ENCODE results near the gene TMEM14B. TPM values are rescaled to one million over a fixed set of nuclear protein-coding genes. Genes with fewer than 3 reads are reported as not detected.
"Not testable (repeated sequence)": the region's sequence is repeated elsewhere in the genome, so short reads cannot be mapped to it uniquely, and the experiment has no call there.

Gene TMEM14B
- total RNA-seq, 1 donor from 2014 or later, result 59.1 TPM

DNA sequence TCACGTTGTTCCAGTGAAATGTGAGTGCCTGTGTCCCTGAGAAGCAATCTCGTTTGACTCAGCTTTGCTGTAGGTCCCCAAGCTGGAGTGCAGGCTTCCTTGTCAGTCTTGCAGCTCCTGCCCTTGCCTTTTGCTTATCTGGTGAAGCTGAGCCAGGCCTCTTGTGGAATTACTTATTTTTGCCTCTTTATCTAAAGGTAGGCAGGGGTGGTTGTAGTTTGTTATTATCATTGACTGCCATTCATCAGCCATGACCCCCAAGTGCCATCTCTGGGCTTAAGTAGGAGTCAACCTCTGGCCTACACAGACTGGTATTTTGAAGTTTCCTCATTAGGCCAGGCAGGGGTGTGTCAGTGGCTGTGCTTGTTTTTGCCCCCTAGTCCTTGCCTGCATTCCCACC lies 2.1 kb downstream of the TMEM14B start:
- Histone ChIP-seq H3K27me3 (no peaks in the 10 kb centered on the region), H3K9me3 (no peaks in the 10 kb centered on the region), H3K27ac (no peak overlapping the region), H3K36me3 (peaks cover 25 to 40% of the 10 kb centered on the region in 2 donors), H3K4me1 (peaks cover 14 to 20% of the 10 kb centered on the region in 2 donors), H3K4me3 (peak overlapping the region in 1 of 2 donors; percentile 88)
- intact Hi-C loops (cut with DNase I), result loop anchor here (10.0 kb wide), 1 partner anchor 345 kb away; no protein-coding TSS in a partner anchor
- TF ChIP-seq, protein P1, sequence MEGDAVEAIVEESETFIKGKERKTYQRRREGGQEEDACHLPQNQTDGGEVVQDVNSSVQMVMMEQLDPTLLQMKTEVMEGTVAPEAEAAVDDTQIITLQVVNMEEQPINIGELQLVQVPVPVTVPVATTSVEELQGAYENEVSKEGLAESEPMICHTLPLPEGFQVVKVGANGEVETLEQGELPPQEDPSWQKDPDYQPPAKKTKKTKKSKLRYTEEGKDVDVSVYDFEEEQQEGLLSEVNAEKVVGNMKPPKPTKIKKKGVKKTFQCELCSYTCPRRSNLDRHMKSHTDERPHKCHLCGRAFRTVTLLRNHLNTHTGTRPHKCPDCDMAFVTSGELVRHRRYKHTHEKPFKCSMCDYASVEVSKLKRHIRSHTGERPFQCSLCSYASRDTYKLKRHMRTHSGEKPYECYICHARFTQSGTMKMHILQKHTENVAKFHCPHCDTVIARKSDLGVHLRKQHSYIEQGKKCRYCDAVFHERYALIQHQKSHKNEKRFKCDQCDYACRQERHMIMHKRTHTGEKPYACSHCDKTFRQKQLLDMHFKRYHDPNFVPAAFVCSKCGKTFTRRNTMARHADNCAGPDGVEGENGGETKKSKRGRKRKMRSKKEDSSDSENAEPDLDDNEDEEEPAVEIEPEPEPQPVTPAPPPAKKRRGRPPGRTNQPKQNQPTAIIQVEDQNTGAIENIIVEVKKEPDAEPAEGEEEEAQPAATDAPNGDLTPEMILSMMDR (IDR thresholded peaks at IDR 0.05), result no peak
- no peak for DNase-seq (ENCODE audit: low spot score in 2 of 2)

DNA sequence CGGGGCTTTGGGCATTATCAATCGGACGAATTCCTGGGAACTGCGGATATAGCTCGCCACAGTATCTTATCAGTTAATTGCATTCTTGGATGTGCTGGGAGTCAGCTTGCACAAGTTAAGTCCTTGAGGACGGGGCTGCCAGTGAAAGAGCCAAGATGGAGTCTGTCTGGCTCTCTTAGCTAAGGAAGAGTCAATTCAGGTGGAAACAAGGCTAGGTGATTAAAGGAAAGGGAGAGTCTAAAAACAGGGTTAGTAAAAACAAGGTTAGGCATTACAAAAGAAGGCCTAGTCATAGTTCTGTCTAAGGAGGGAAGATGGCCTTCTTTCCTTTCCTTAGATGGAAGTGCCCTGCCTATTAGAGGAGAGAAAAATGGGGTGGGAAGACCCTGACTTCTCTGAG lies 3.0 kb downstream of the TMEM14B start:
- intact Hi-C loops (cut with DNase I); DNase-seq (ENCODE audit: low spot score in 2 of 2): not testable (repeated sequence)

DNA sequence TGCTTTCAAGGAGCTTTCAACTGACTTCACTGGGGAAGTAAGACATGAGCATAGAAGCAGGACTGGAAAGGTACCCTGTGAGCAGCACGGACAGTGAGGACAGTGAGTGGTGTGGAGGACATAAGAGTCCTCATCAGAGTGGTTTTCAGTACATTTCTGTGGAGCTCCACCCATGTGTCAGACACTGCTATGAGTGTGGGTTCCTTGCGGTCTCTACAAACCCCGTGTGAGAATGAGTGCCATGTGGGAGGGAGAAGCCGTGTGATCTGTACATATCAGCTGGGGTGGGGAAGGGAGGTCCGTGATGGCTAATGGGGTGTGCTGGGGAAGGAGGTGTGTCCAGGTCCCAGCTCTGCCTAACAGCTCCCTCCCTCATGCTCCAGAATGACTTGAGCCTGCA lies 4.2 kb downstream of the TMEM14B start:
- H3K9me3 ChIP-seq; intact Hi-C loops (cut with DNase I); DNase-seq (ENCODE audit: low spot score in 2 of 2); H3K27me3 ChIP-seq; H3K27ac ChIP-seq; H3K4me3 ChIP-seq: not testable (repeated sequence)
- H3K36me3 ChIP-seq, result peaks cover 35 to 58% of the 10 kb centered on the region in 2 donors
- peaks cover 14 to 20% of the 10 kb centered on the region in 2 donors for H3K4me1 ChIP-seq

More for the DNA sequence above, 3.0 kb downstream of the TMEM14B start:
- not testable (repeated sequence) for H3K9me3 ChIP-seq, H3K4me3 ChIP-seq, H3K27me3 ChIP-seq, H3K27ac ChIP-seq
- peaks cover 33 to 47% of the 10 kb centered on the region in 2 donors for H3K36me3 ChIP-seq
- H3K4me1 ChIP-seq, result peaks cover 14 to 20% of the 10 kb centered on the region in 2 donors

- intact Hi-C loops (cut with DNase I), result no loop called here
- Histone ChIP-seq H3K27me3 (no peaks in the 10 kb centered on the region), H3K27ac (no peak overlapping the region), H3K36me3 (peaks cover 31 to 60% of the 10 kb centered on the region in 2 donors), H3K4me3 (no peak overlapping the region), H3K9me3 (no peaks in the 10 kb centered on the region), H3K4me1 (peaks cover 0 to 4% of the 10 kb centered on the region in 2 donors)
- DNase-seq (ENCODE audit: low spot score in 2 of 2), result no peak
- TF ChIP-seq, protein P1 (IDR thresholded peaks at IDR 0.05), result no peak
These were observed 8.5 kb downstream of the TMEM14B start for GRCh38 chr6:10756085-10756484.

DNA sequence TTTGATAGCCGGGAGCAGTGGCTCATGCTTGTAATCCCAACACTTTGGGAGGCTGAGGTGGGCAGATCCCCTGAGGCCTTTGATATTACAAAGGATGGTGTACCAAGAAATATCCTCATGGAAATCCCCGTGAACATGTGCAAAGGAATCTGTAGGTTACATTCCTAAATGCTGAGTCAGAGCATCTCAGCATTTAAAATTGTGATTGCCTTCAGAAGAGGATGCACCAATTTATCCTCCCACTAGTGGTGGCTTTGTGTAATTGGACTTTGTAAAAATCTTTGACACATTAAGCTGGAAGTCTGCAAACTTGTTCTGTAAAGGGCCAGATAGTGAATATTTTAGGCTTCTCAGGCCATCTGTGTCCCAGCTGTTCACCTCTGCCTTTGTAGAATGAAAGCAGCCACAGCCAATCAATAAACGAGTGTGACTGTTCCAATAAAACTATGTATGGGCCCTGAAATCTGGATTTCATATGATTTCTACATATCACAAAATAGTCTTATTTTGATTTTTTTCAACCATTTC lies 11.8 kb downstream of the TMEM14B start:
- TF ChIP-seq, protein P1 (IDR thresholded peaks at IDR 0.05), result peak in 1 of 3 experiments; percentile 36
- H3K4me1 ChIP-seq, result peaks cover 0 to 4% of the 10 kb centered on the region in 2 donors
- H3K4me3 ChIP-seq, result no peak overlapping the region
- H3K36me3 ChIP-seq, result peaks cover 13 to 31% of the 10 kb centered on the region in 2 donors
- intact Hi-C loops (cut with DNase I), result no loop called here
- no peaks in the 10 kb centered on the region for H3K27me3 ChIP-seq
- no peak overlapping the region for H3K27ac ChIP-seq
- DNase-seq (ENCODE audit: low spot score in 2 of 2), result no peak
- no peaks in the 10 kb centered on the region for H3K9me3 ChIP-seq

GRCh38 chr6:10759884-10760329 lies 12.3 kb downstream of the TMEM14B start:
- intact Hi-C loops (cut with DNase I), result no loop called here
- peaks cover 0 to 4% of the 10 kb centered on the region in 2 donors for H3K4me1 ChIP-seq
- TF ChIP-seq, protein P1 (IDR thresholded peaks at IDR 0.05), result no peak
- no peak overlapping the region for H3K4me3 ChIP-seq
- peaks cover 11 to 26% of the 10 kb centered on the region in 2 donors for H3K36me3 ChIP-seq
- no peaks in the 10 kb centered on the region for H3K27me3 ChIP-seq
- no peak for DNase-seq (ENCODE audit: low spot score in 2 of 2)
- H3K27ac ChIP-seq, result peak overlapping the region in 1 of 2 donors; percentile 3
- H3K9me3 ChIP-seq, result no peaks in the 10 kb centered on the region

Measured in ascending aorta (tissue), 2 donors.